Fibroblast of lung (primary cell): ENCODE results near the gene CTNND2. TPM values are rescaled to one million over a fixed set of nuclear protein-coding genes. Genes with fewer than 3 reads are reported as not detected.

Experiments used
- DNase-seq, 2 donors: peaks; one replicate each; pipeline versions ENCODE4 v3.0.0 to v3.0.0-alpha.2; 2010; ENCODE audit warnings: low read depth in 2 of 2
- H2AFZ ChIP-seq: 2 replicates; pipeline ENCODE4 v1.5.1; 2012; ENCODE audit warnings: low read length, control low read depth, inconsistent platforms
- H3K27ac ChIP-seq: 2 replicates; pipeline ENCODE4 v1.5.1; 2011; ENCODE audit warnings: low read length, control low read depth; ENCODE audit not compliant: insufficient read depth
- H3K27me3 ChIP-seq: 2 replicates; pipeline ENCODE4 v1.5.1; 2011; ENCODE audit warnings: mild to moderate bottlenecking, low read length; ENCODE audit not compliant: control insufficient read depth, insufficient read depth
- H3K36me3 ChIP-seq: 2 replicates; pipeline ENCODE4 v1.5.1; 2011; ENCODE audit warnings: low read length; ENCODE audit not compliant: control insufficient read depth, insufficient read depth
- H3K4me1 ChIP-seq: 2 replicates; pipeline ENCODE4 v1.5.1; 2011; ENCODE audit warnings: low read length; ENCODE audit not compliant: control insufficient read depth, insufficient read depth; ENCODE audit errors: extremely low read depth
- H3K4me2 ChIP-seq: 2 replicates; pipeline ENCODE4 v1.5.1; 2011; ENCODE audit warnings: low read length, control low read depth; ENCODE audit not compliant: insufficient read depth; ENCODE audit errors: extremely low read depth
- H3K4me3 ChIP-seq, 4 experiments: fragments of 200-600 bp in 1 of 4; sonication (generic) in 1 of 4; replicated peaks in 1 of 4; 2 replicates each; pipeline ENCODE4 v1.5.1; 2011 to 2016; ENCODE audit warnings: low read length in 4 of 4, low read depth in 3 of 4, mild to moderate bottlenecking in 3 of 4, control low read depth in 2 of 4, inconsistent platforms in 1 of 4, mixed read lengths in 1 of 4; ENCODE audit not compliant: insufficient read depth in 1 of 4; ENCODE audit errors: control extremely low read depth in 1 of 4
- H3K79me2 ChIP-seq: 2 replicates; pipeline ENCODE4 v1.5.1; 2012; ENCODE audit warnings: mild to moderate bottlenecking, low read length, inconsistent platforms; ENCODE audit not compliant: control insufficient read depth, insufficient read depth
- H3K9ac ChIP-seq: 2 replicates; pipeline ENCODE4 v1.5.1; 2011; ENCODE audit warnings: mild to moderate bottlenecking, low read length, control low read depth; ENCODE audit not compliant: insufficient read depth
- H3K9me3 ChIP-seq: 2 replicates; pipeline ENCODE4 v1.5.1; 2012; ENCODE audit warnings: low read depth, low read length; ENCODE audit not compliant: control insufficient read depth, insufficient read depth
- H4K20me1 ChIP-seq: 2 replicates; pipeline ENCODE4 v1.5.1; 2011; ENCODE audit warnings: low read length; ENCODE audit not compliant: control insufficient read depth, insufficient read depth; ENCODE audit errors: extremely low read depth
- EZH2 ChIP-seq: IDR thresholded peaks from 2 replicates; pipeline ENCODE4 v1.5.1; 2012; ENCODE audit warnings: low read length, control low read depth, mild to moderate bottlenecking; ENCODE audit errors: missing control alignments
- polyA plus RNA-seq, 2 donors: library from polyadenylated mRNA; depleted of rRNA in 1 of 2; stranded (reverse) in 1 of 2; unstranded in 1 of 2; fragments of >200 nt; gene quantifications; 2 replicates each; pipeline ENCODE4 v1.2.1, GENCODE V29; 2011 to 2012; ENCODE audit warnings: missing spikeins in 1 of 2
- total RNA-seq: library from RNA; depleted of rRNA; stranded (reverse); fragments of >200 nt; gene quantifications from 2 replicates; pipeline ENCODE4 v1.2.1, GENCODE V29; 2014
- TF ChIP-seq, protein P1 (sequence below), 2 donors: IDR thresholded peaks in 1 of 2; conservative IDR thresholded peaks in 1 of 2; 1 replicate in 1 of 2; 2 replicates in 1 of 2; pipeline ENCODE4 v1.5.1; 2011 to 2012; ENCODE audit warnings: low read length in 2 of 2, control low read depth in 1 of 2, inconsistent platforms in 1 of 2, low read depth in 1 of 2, mild to moderate bottlenecking in 1 of 2

CTNND2 gene
- total and polyA plus RNA-seq, 2 donors (not counting 1 experiment from before 2014, with no cell fraction given), result not detected

DNA sequence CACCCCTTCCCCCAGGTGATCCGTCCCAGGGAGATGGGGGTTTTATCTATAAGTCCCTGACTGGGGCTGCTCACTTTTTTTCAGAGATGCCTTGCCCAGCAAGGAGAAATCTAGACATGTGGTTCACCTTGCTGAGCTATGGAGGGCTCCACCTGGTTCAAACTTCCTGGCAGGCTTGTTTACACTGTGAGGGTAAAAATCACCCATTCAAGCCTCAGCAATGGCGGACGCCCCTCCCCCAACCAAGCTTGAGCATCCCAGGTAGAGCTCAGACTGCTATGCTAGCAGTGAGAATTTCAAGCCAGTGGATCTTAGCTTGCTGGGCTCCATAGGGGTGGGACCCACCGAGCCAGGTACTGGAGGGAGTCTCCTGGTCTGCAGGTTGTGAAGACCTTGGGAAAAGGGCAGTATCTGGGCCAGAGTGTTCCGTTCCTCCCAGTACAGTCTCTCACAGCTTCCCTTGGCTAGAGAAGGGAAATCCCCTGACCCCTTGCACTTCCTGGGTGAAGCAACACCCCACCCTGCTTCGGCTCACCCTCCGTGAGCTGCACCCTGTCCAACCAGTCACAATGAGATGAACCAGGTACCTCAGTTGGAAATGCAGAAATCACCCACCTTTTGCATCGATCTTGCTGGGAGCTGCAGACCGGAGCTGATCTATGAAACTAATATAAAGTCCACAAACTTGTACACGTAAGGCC, 231.7 kb downstream of the CTNND2 start:
- no peak for DNase-seq
- H3K9me3 ChIP-seq, result no peaks in the 10 kb centered on the region
- TF ChIP-seq EZH2, result no peak
- TF ChIP-seq, protein P1, sequence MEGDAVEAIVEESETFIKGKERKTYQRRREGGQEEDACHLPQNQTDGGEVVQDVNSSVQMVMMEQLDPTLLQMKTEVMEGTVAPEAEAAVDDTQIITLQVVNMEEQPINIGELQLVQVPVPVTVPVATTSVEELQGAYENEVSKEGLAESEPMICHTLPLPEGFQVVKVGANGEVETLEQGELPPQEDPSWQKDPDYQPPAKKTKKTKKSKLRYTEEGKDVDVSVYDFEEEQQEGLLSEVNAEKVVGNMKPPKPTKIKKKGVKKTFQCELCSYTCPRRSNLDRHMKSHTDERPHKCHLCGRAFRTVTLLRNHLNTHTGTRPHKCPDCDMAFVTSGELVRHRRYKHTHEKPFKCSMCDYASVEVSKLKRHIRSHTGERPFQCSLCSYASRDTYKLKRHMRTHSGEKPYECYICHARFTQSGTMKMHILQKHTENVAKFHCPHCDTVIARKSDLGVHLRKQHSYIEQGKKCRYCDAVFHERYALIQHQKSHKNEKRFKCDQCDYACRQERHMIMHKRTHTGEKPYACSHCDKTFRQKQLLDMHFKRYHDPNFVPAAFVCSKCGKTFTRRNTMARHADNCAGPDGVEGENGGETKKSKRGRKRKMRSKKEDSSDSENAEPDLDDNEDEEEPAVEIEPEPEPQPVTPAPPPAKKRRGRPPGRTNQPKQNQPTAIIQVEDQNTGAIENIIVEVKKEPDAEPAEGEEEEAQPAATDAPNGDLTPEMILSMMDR (conservative IDR thresholded peaks at IDR 0.05 in 1 of 2, IDR thresholded peaks at IDR 0.05 in 1 of 2; ENCODE audit: low read depth in 1 of 2, low read length in 2 of 2), result no peak

DNA sequence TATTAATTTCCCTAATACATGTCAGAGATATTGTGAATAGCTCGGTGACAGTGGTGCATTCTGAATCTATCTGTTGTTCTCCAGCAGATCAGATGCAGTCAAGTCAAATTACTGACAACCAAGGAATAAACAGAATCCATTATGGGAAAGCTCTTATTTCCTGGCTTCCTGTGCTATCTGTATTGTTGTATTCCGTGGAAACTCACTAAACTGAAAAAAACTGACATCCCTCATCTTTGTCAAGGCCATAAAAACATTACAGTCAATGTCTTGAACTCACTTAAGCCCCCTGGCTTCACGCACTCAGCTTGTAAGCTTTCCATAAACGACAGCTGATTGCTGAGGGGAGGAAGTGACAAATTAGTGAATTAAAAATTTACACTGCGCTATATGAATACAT, 245.9 kb downstream of the CTNND2 start:
- no peak for TF ChIP-seq EZH2
- TF ChIP-seq, protein P1 (conservative IDR thresholded peaks at IDR 0.05 in 1 of 2, IDR thresholded peaks at IDR 0.05 in 1 of 2; ENCODE audit: low read depth in 1 of 2, low read length in 2 of 2), result no peak

More for the DNA sequence above, 231.7 kb downstream of the CTNND2 start:
- no peak overlapping the region for H2AFZ ChIP-seq
- no peak overlapping the region for H3K9ac ChIP-seq
- no peaks in the 10 kb centered on the region for H3K36me3 ChIP-seq
- H3K4me3 ChIP-seq, result no peak overlapping the region
- H4K20me1 ChIP-seq, result no peaks in the 10 kb centered on the region
- H3K27me3 ChIP-seq, result no peaks in the 10 kb centered on the region
- no peak overlapping the region for H3K27ac ChIP-seq
- H3K4me2 ChIP-seq, result no peak overlapping the region
- H3K79me2 ChIP-seq, result no peaks in the 10 kb centered on the region
- no peaks in the 10 kb centered on the region for H3K4me1 ChIP-seq

DNA sequence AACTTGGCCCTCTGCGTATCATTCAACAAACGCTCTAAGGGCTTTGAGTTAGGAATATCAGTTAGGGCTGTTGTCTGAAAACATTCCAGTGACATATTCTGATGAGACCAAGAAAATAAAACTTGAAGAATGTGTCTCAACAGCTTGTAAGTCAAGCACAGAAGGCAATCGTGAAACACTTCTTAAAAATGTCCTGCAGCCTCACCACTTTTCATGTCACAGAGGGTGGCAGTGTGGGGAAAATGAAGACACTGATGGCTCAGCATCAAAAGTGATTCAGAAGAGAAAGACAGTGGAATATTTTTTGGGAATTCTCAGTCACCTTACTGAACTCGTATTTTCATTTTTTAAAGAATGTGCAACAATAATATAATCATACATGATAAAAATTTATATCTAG, 247.3 kb downstream of the CTNND2 start:
- Histone ChIP-seq H3K27me3 (no peaks in the 10 kb centered on the region), H3K27ac (no peak overlapping the region), H4K20me1 (no peaks in the 10 kb centered on the region), H3K4me1 (no peaks in the 10 kb centered on the region), H3K79me2 (no peaks in the 10 kb centered on the region), H3K9me3 (no peaks in the 10 kb centered on the region), H3K4me2 (no peak overlapping the region), H2AFZ (no peak overlapping the region), H3K9ac (no peak overlapping the region), H3K4me3 (no peak overlapping the region), H3K36me3 (no peaks in the 10 kb centered on the region)
- no peak for DNase-seq
- TF ChIP-seq, protein P1 (conservative IDR thresholded peaks at IDR 0.05 in 1 of 2, IDR thresholded peaks at IDR 0.05 in 1 of 2; ENCODE audit: low read depth in 1 of 2, low read length in 2 of 2), result no peak

More for the DNA sequence above, 245.9 kb downstream of the CTNND2 start:
- Histone ChIP-seq H3K27ac (no peak overlapping the region), H3K4me2 (no peak overlapping the region), H3K4me3 (no peak overlapping the region), H3K79me2 (no peaks in the 10 kb centered on the region), H3K36me3 (no peaks in the 10 kb centered on the region), H4K20me1 (no peaks in the 10 kb centered on the region), H2AFZ (no peak overlapping the region), H3K9ac (no peak overlapping the region), H3K4me1 (no peaks in the 10 kb centered on the region), H3K9me3 (no peaks in the 10 kb centered on the region), H3K27me3 (no peaks in the 10 kb centered on the region)
- no peak for DNase-seq
